Breast epithelium (tissue), 4 donors: ENCODE data around the gene SPSB1. TPM values are rescaled to one million over a fixed set of nuclear protein-coding genes. Genes with fewer than 3 reads are reported as not detected.

ENCODE experiments used
- DNase-seq, 2 donors: peaks; one replicate each; pipeline ENCODE4 v3.0.0-alpha.2; 2019; ENCODE audit warnings: low spot score in 2 of 2
- H3K27ac ChIP-seq, 2 donors: fragments of 200-600 bp; sonication (generic) in 1 of 2; one replicate each; pipeline ENCODE4 v1.5.1; 2016 to 2019; ENCODE audit warnings: mild to moderate bottlenecking in 1 of 2
- H3K27me3 ChIP-seq, 2 donors: fragments of 200-600 bp; sonication (generic) in 1 of 2; one replicate each; pipeline versions ENCODE4 v1.5.1 to v1.6.0; 2017 to 2019; ENCODE audit warnings: control low read depth in 1 of 2, mild to moderate bottlenecking in 1 of 2
- H3K36me3 ChIP-seq: fragments of 200-600 bp; one replicate; pipeline ENCODE4 v1.5.1; 2019
- H3K4me1 ChIP-seq, 2 donors: fragments of 200-600 bp; sonication (generic); one replicate each; pipeline ENCODE4 v1.5.1; 2016 to 2019; ENCODE audit warnings: control low read depth in 1 of 2
- H3K4me3 ChIP-seq, 3 donors: fragments of 200-600 bp; sonication (generic); 1 replicate in 2 of 3; 2 replicates in 1 of 3; pipeline ENCODE4 v1.5.1; 2016 to 2019; ENCODE audit warnings: mild to moderate bottlenecking in 3 of 3, moderate library complexity in 2 of 3
- H3K9me3 ChIP-seq, 2 donors: fragments of 200-600 bp; sonication (generic) in 1 of 2; one replicate each; pipeline ENCODE4 v1.5.1; 2016 to 2019; ENCODE audit warnings: control low read depth in 1 of 2
- CTCF ChIP-seq, 3 donors: fragments of 450-650 bp; IDR thresholded peaks; one replicate each; pipeline ENCODE4 v1.5.1; 2016 to 2017; ENCODE audit warnings: antibody characterized with exemption in 3 of 3, mild to moderate bottlenecking in 3 of 3, moderate library complexity in 3 of 3
- POLR2A ChIP-seq: fragments of 450-650 bp; IDR thresholded peaks from one replicate; pipeline ENCODE4 v1.6.1; 2016; ENCODE audit warnings: antibody characterized with exemption, mild to moderate bottlenecking, moderate library complexity
- POLR2AphosphoS5 ChIP-seq, 3 donors: sonication (generic); formaldehyde crosslinking; IDR thresholded peaks; one replicate each; pipeline ENCODE4 v1.6.1; 2017; ENCODE audit warnings: antibody characterized with exemption in 3 of 3
- intact Hi-C: fragments of 100-400 bp; cut with DNase I; formaldehyde crosslinking; loops from one replicate; pipeline ENCODE4 v1.15.1; 2023; ENCODE audit warnings: low total_unique reads
- total RNA-seq, 3 donors: library from RNA; depleted of rRNA; stranded (reverse); fragments of >200 nt; gene quantifications; one replicate each; pipeline ENCODE4 v1.1.0, GENCODE V29; 2016

The SPSB1 gene
- total RNA-seq, 3 donors from 2014 or later, result 30.6 to 52.5 (median 34.4) TPM

GRCh38 chr1:9316512-9316911 is 23.8 kb downstream of the SPSB1 start:
- TF ChIP-seq POLR2A, result no peak
- TF ChIP-seq CTCF (IDR thresholded peaks at IDR 0.05), result no peak
- no peak for TF ChIP-seq POLR2AphosphoS5 (IDR thresholded peaks at IDR 0.05)
- H3K27me3 ChIP-seq, result no peaks in the 10 kb centered on the region
- intact Hi-C loops, result loop anchor here (5.0 kb wide), 1 partner anchor 871 kb away; no protein-coding TSS in a partner anchor
- H3K4me1 ChIP-seq, result no peaks in the 10 kb centered on the region
- H3K27ac ChIP-seq, result peak overlapping the region; percentile 26 to 80
- H3K36me3 ChIP-seq, result no peaks in the 10 kb centered on the region
- H3K4me3 ChIP-seq, result peak overlapping the region in 1 of 3 donors; percentile 49
- no peak for DNase-seq
- no peaks in the 10 kb centered on the region for H3K9me3 ChIP-seq

GRCh38 chr1:9317072-9317471 is 24.4 kb downstream of the SPSB1 start:
- TF ChIP-seq CTCF (IDR thresholded peaks at IDR 0.05) (no peak), POLR2A (no peak), POLR2AphosphoS5 (IDR thresholded peaks at IDR 0.05) (no peak)
- H3K9me3 ChIP-seq, result no peaks in the 10 kb centered on the region
- H3K27ac ChIP-seq, result peak overlapping the region; percentile 26 to 80
- H3K4me3 ChIP-seq, result no peak overlapping the region
- H3K27me3 ChIP-seq, result no peaks in the 10 kb centered on the region
- H3K4me1 ChIP-seq, result no peaks in the 10 kb centered on the region
- no peaks in the 10 kb centered on the region for H3K36me3 ChIP-seq
- intact Hi-C loops, result loop anchor here (5.0 kb wide), 1 partner anchor 870 kb away; no protein-coding TSS in a partner anchor
- no peak for DNase-seq

GRCh38 chr1:9317591-9318417 is 25.1 kb downstream of the SPSB1 start:
- no peaks in the 10 kb centered on the region for H3K4me1 ChIP-seq
- peak overlapping the region in 1 of 3 donors; percentile 53 for H3K4me3 ChIP-seq
- intact Hi-C loops, result loop anchor here (5.0 kb wide), 1 partner anchor 869 kb away; no protein-coding TSS in a partner anchor
- peak in 1 of 2 donors; percentile 53 for DNase-seq
- peak overlapping the region; percentile 19 to 82 for H3K27ac ChIP-seq
- TF ChIP-seq POLR2A (no peak), POLR2AphosphoS5 (IDR thresholded peaks at IDR 0.05) (peak in 2 of 3 donors; percentile 34 to 69), CTCF (IDR thresholded peaks at IDR 0.05) (no peak)
- no peaks in the 10 kb centered on the region for H3K27me3 ChIP-seq
- no peaks in the 10 kb centered on the region for H3K36me3 ChIP-seq
- no peaks in the 10 kb centered on the region for H3K9me3 ChIP-seq

GRCh38 chr1:9319208-9319788 is 26.6 kb downstream of the SPSB1 start:
- DNase-seq, result no peak
- H3K36me3 ChIP-seq, result no peaks in the 10 kb centered on the region
- peak overlapping the region in 1 of 2 donors; percentile 12 for H3K27ac ChIP-seq
- no peaks in the 10 kb centered on the region for H3K9me3 ChIP-seq
- no peak overlapping the region for H3K4me3 ChIP-seq
- H3K27me3 ChIP-seq, result no peaks in the 10 kb centered on the region
- intact Hi-C loops, result loop anchor here (5.0 kb wide), 1 partner anchor 868 kb away; no protein-coding TSS in a partner anchor
- TF ChIP-seq POLR2A (no peak), CTCF (IDR thresholded peaks at IDR 0.05) (no peak), POLR2AphosphoS5 (IDR thresholded peaks at IDR 0.05) (no peak)
- no peaks in the 10 kb centered on the region for H3K4me1 ChIP-seq
